Measurements from ENCODE around the gene SLFN5. TPM values are rescaled to one million over a fixed set of nuclear protein-coding genes. Genes with fewer than 3 reads are reported as not detected.
"Not testable (repeated sequence)": the region's sequence is repeated elsewhere in the genome, so short reads cannot be mapped to it uniquely, and the experiment has no call there.

SLFN5 gene
- polyA plus RNA-seq, 1 donor from 2014 or later, result 8.9 TPM

DNA sequence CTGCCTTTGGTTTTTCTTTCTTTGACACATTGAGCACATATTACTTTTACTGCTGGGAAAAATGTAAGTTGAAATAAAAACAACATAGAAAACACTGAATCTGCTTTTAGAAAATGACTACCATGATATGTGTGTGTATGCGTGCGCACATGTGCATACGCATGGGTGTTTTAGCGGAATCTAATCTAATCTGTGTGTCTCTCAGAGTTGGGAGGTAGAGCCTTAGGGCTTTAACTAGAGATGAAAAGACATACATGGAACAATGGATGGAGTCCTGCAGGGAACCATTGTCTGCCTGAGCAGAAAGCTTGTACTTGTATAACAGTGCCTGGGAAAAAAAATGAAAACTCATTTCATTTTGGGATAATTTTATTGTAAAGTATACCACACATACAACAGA is 12.4 kb downstream of the SLFN5 start:
- peaks cover 0 to 6% (median 4%) of the 10 kb centered on the region in 3 donors for H3K4me1 Mint-ChIP-seq
- no peak overlapping the region for H3K4me3 Mint-ChIP-seq

DNA sequence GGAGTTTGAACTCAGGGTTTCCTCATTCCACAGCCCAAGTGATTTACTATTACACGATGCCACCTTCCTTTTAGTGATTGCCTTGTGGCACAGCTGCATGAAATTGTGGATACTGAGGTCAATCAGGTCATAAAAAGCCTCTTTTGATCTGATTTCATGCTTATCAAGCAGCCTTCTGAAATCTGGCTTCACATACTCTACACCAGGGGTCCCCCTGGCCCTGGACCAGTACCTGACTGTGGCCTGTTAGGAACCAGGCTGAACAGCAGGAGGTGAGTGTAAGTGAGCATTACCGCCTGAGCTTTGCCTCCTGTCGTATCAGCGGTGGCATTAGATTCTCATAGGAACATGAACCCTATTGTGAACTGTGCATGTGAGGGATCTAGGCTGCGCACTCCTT is 13.8 kb downstream of the SLFN5 start:
- Mint-ChIP-seq H3K27me3 (peaks cover 2% of the 10 kb centered on the region), H3K4me1 (peaks cover 0 to 6% (median 4%) of the 10 kb centered on the region in 3 donors)

More for the DNA sequence above, 12.4 kb downstream of the SLFN5 start:
- H3K27ac Mint-ChIP-seq, result no peak overlapping the region
- H3K36me3 Mint-ChIP-seq, result peaks cover 4% of the 10 kb centered on the region
- H3K9me3 Mint-ChIP-seq, result no peaks in the 10 kb centered on the region
- H3K27me3 Mint-ChIP-seq, result peaks cover 2% of the 10 kb centered on the region

GRCh38 chr17:35257208-35257659 is 14.4 kb downstream of the SLFN5 start:
- peaks cover 2% of the 10 kb centered on the region for H3K27me3 Mint-ChIP-seq
- H3K36me3 Mint-ChIP-seq, result peaks cover 4% of the 10 kb centered on the region
- peak overlapping the region in 1 of 3 donors; percentile 25 for H3K27ac Mint-ChIP-seq
- no peaks in the 10 kb centered on the region for H3K9me3 Mint-ChIP-seq
- H3K4me1 Mint-ChIP-seq, result peaks cover 0 to 6% (median 4%) of the 10 kb centered on the region in 3 donors
- H3K4me3 Mint-ChIP-seq, result no peak overlapping the region

More for the DNA sequence above, 13.8 kb downstream of the SLFN5 start:
- Mint-ChIP-seq H3K4me3 (no peak overlapping the region), H3K36me3 (peaks cover 4% of the 10 kb centered on the region), H3K27ac (no peak overlapping the region), H3K9me3 (no peaks in the 10 kb centered on the region)

DNA sequence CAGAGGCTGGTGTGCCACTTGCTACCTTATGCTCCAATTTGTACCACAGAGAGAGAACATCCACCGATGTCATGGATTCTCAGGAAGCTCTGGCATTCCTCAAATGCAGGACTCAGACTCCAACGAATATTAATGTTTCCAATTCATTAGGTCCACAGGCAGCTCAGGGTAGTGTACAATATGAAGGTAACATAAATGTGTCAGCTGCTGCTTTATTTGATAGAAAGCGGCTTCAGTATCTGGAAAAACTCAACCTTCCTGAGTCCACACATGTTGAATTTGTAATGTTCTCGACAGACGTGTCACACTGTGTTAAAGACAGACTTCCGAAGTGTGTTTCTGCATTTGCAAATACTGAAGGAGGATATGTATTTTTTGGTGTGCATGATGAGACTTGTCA is 16.1 kb downstream of the SLFN5 start:
- no peak overlapping the region for H3K4me3 Mint-ChIP-seq
- peaks cover 5% of the 10 kb centered on the region for H3K36me3 Mint-ChIP-seq
- H3K9me3 Mint-ChIP-seq, result no peaks in the 10 kb centered on the region
- H3K27me3 Mint-ChIP-seq, result peaks cover 2% of the 10 kb centered on the region
- H3K27ac Mint-ChIP-seq, result no peak overlapping the region
- peaks cover 0 to 2% (median 0%) of the 10 kb centered on the region in 3 donors for H3K4me1 Mint-ChIP-seq

- H3K27ac Mint-ChIP-seq, result no peak overlapping the region
Measured at GRCh38 chr17:35265071-35265470, 22.2 kb downstream of the SLFN5 start.

GRCh38 chr17:35265566-35266141 is 22.8 kb downstream of the SLFN5 start:
- no peak overlapping the region for H3K27ac Mint-ChIP-seq
- H3K4me3 Mint-ChIP-seq, result peak overlapping the region in 1 of 4 donors; percentile 39
- H3K9me3 Mint-ChIP-seq, result no peaks in the 10 kb centered on the region
- H3K36me3 Mint-ChIP-seq, result peaks cover 9% of the 10 kb centered on the region
- H3K4me1 Mint-ChIP-seq, result no peaks in the 10 kb centered on the region
- no peaks in the 10 kb centered on the region for H3K27me3 Mint-ChIP-seq

More at GRCh38 chr17:35265071-35265470, 22.2 kb downstream of the SLFN5 start:
- Mint-ChIP-seq H3K4me1 (no peaks in the 10 kb centered on the region), H3K36me3 (peaks cover 9% of the 10 kb centered on the region), H3K9me3 (no peaks in the 10 kb centered on the region), H3K4me3 (no peak overlapping the region), H3K27me3 (no peaks in the 10 kb centered on the region)

GRCh38 chr17:35274167-35275066 is 31.5 kb downstream of the SLFN5 start:
- not testable (repeated sequence) for H3K27ac Mint-ChIP-seq, H3K36me3 Mint-ChIP-seq, H3K4me1 Mint-ChIP-seq, H3K9me3 Mint-ChIP-seq, H3K4me3 Mint-ChIP-seq
- peaks cover 14% of the 10 kb centered on the region for H3K27me3 Mint-ChIP-seq

DNA sequence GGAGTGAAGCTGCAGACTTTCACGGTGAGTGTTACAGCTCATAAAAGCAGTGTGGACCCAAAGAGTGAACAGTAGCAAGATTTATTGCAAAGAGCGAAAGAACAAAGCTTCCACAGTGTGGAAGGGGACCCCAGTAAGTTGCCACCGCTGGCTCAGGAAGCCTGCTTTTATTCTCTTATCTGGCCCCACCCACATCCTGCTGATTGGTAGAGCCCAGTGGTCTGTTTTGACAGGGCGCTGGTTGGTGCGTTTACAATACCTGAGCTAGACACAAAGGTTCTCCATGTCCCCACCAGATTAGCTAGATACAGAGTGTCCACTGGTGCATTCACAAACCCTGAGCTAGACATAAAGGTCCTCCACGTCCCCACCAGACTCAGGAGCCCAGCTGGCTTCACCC is 35.6 kb downstream of the SLFN5 start:
- H3K4me3 Mint-ChIP-seq, H3K27ac Mint-ChIP-seq, H3K4me1 Mint-ChIP-seq, H3K36me3 Mint-ChIP-seq, H3K9me3 Mint-ChIP-seq: not testable (repeated sequence)
- H3K27me3 Mint-ChIP-seq, result peaks cover 14% of the 10 kb centered on the region

- H3K4me3 Mint-ChIP-seq, H3K27ac Mint-ChIP-seq, H3K4me1 Mint-ChIP-seq, H3K36me3 Mint-ChIP-seq, H3K9me3 Mint-ChIP-seq: not testable (repeated sequence)
- H3K27me3 Mint-ChIP-seq, result peaks cover 14% of the 10 kb centered on the region
Measured at GRCh38 chr17:35278876-35279275, 36.0 kb downstream of the SLFN5 start.

DNA sequence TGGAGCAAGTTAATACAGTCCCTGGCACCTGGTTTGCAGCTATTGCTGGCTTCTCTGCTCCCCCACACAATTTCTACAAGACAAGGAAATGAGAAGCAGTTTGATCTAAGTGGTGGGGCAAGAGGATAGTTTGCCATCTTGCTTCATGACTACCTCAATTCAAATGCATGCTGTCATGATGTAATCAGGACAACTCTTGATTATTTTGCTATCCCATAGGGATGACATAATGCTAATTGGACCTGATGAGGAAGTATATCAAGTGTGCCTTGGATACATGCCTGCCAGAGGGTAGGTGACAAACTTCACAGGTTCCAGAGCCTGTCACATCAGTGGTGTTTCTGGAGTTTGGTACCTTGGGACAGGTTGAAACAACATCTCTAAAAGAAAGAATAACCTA is 40.9 kb downstream of the SLFN5 start:
- Mint-ChIP-seq H3K9me3 (peaks cover 0 to 5% (median 0%) of the 10 kb centered on the region in 3 donors), H3K27ac (no peak overlapping the region), H3K4me3 (no peak overlapping the region), H3K27me3 (no peaks in the 10 kb centered on the region), H3K4me1 (peaks cover 4 to 9% (median 7%) of the 10 kb centered on the region in 3 donors), H3K36me3 (peaks cover 4% of the 10 kb centered on the region)

DNA sequence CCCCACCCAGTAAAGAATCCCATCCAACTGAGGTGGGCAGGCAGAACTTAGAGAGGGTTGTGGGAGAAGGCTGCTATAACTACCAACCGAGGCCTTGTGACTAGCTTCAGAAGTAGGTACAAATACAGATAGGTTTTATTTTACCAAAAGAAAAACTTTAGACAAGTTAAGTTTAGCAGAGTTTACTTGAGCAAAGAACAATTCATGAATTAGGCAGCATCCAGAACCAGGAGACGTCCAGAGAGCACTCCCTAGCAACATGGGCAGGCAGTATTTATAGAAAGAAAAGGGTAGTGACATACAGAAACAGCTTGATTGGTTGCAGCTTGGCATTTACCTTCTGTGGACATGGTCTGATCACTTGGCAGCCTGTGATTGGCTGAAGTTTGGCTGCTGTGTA is 42.1 kb downstream of the SLFN5 start:
- H3K27ac Mint-ChIP-seq, result no peak overlapping the region

DNA sequence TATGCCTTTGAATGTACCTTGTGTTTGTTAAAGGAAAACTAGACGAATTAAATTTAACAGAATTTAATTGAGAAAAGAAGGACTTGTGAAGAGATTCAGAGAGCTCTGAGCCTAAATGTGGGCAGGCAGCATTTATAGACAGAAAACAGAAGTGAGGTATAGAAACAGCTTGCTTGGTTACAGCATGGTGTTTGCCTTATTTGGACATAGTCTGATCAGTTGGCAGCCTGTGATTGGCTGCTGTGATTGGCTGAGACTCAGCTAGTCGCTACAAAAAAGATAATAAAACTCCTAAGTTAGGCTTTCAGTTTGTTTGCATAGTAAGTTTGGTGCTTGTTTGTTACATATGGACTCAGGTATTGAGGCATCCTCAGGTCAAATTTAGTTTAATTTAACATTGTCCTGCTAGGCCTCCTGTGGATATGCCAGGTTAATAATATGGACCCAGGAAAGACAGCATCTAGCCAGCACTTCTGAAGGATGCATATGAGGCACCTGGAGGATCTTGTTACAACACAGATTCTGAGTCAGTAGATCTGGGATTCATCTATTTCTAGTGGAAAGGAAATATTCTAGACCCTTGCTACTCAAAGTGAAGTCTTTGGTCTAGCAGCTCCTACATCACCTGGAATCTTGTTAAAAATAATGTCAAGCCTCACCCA is 43.4 kb downstream of the SLFN5 start:
- Mint-ChIP-seq H3K4me1 (peaks cover 11 to 17% (median 11%) of the 10 kb centered on the region in 3 donors), H3K36me3 (peaks cover 6% of the 10 kb centered on the region), H3K27me3 (no peaks in the 10 kb centered on the region), H3K4me3 (no peak overlapping the region), H3K9me3 (peaks cover 0 to 2% (median 0%) of the 10 kb centered on the region in 3 donors), H3K27ac (peak overlapping the region in 1 of 3 donors; percentile 28)

More for the DNA sequence above, 42.1 kb downstream of the SLFN5 start:
- no peaks in the 10 kb centered on the region for H3K27me3 Mint-ChIP-seq
- H3K9me3 Mint-ChIP-seq, result peaks cover 0 to 4% (median 0%) of the 10 kb centered on the region in 3 donors
- no peak overlapping the region for H3K4me3 Mint-ChIP-seq
- peaks cover 6% of the 10 kb centered on the region for H3K36me3 Mint-ChIP-seq
- H3K4me1 Mint-ChIP-seq, result peaks cover 11 to 17% (median 11%) of the 10 kb centered on the region in 3 donors

- H3K4me1 Mint-ChIP-seq, result peaks cover 11 to 17% (median 11%) of the 10 kb centered on the region in 3 donors
- H3K9me3 Mint-ChIP-seq, result peaks cover 0 to 2% (median 0%) of the 10 kb centered on the region in 3 donors
- peaks cover 6% of the 10 kb centered on the region for H3K36me3 Mint-ChIP-seq
- no peaks in the 10 kb centered on the region for H3K27me3 Mint-ChIP-seq
- no peak overlapping the region for H3K27ac Mint-ChIP-seq
- H3K4me3 Mint-ChIP-seq, result no peak overlapping the region
Measured at GRCh38 chr17:35287286-35287811, 44.5 kb downstream of the SLFN5 start.

- Mint-ChIP-seq H3K27ac (peak overlapping the region in 2 of 3 donors; percentile 46 to 51), H3K4me1 (peaks cover 11 to 17% (median 11%) of the 10 kb centered on the region in 3 donors), H3K36me3 (peaks cover 6% of the 10 kb centered on the region), H3K27me3 (no peaks in the 10 kb centered on the region), H3K9me3 (peaks cover 0 to 2% (median 0%) of the 10 kb centered on the region in 3 donors), H3K4me3 (peak overlapping the region in 2 of 4 donors; percentile 25 to 74)
Measured at GRCh38 chr17:35289222-35289621, 46.4 kb downstream of the SLFN5 start.

GRCh38 chr17:35291802-35292201 is 48.9 kb downstream of the SLFN5 start:
- Mint-ChIP-seq H3K36me3 (peaks cover 4% of the 10 kb centered on the region), H3K4me3 (no peak overlapping the region), H3K27me3 (no peaks in the 10 kb centered on the region), H3K9me3 (peaks cover 6 to 10% (median 7%) of the 10 kb centered on the region in 3 donors), H3K4me1 (peaks cover 11 to 13% (median 11%) of the 10 kb centered on the region in 3 donors), H3K27ac (no peak overlapping the region)

Data from IgD-negative memory B cell (primary cell).